B cell (primary cell): ENCODE data around the gene SERPINA7. TPM values are rescaled to one million over a fixed set of nuclear protein-coding genes. Genes with fewer than 3 reads are reported as not detected.

Source experiments
- ATAC-seq: fragments of 200-7000 bp; cut with Tn5 transposase; one replicate; pipeline ENCODE4 v1.10.0; 2021; ENCODE audit warnings: low read depth, mild to moderate bottlenecking, moderate number of reproducible peaks, moderate library complexity
- CTCF ChIA-PET: fragments of 350-600 bp; sonication (Branson Sonifier 250); formaldehyde crosslinking; loops from one replicate; lab custom pipeline; 2021; ENCODE audit warnings: antibody characterized with exemption, inconsistent platforms; lab: Charles Lee
- POLR2A ChIA-PET: fragments of 350-600 bp; sonication (Branson Sonifier 250); formaldehyde crosslinking; loops from one replicate; lab custom pipeline; 2021; ENCODE audit warnings: antibody characterized with exemption; lab: Charles Lee
- DNase-seq: peaks from one replicate; pipeline ENCODE4 v3.0.0; 2013
- H2AFZ ChIP-seq: 2 replicates; pipeline ENCODE4 v1.6.1; 2012; ENCODE audit warnings: mild to moderate bottlenecking, low read depth, low read length; ENCODE audit not compliant: insufficient read depth, poor library complexity, severe bottlenecking
- H3K27ac ChIP-seq, 2 donors: 1 replicate in 1 of 2; 2 replicates in 1 of 2; pipeline ENCODE4 v1.5.1; 2012 to 2013; ENCODE audit warnings: low read length in 2 of 2, mild to moderate bottlenecking in 2 of 2, moderate library complexity in 1 of 2
- H3K27me3 ChIP-seq, 4 experiments: fragments of 200-600 bp in 1 of 4; sonication (generic) in 1 of 4; replicated peaks in 1 of 4; 1 replicate in 2 of 4; 2 replicates in 2 of 4; pipeline versions ENCODE4 v1.6.1 to v1.7.0; 2013 to 2016; ENCODE audit warnings: low read length in 3 of 4, mild to moderate bottlenecking in 2 of 4, mixed read lengths in 1 of 4, moderate library complexity in 1 of 4; ENCODE audit not compliant: insufficient read depth in 4 of 4, control insufficient read depth in 3 of 4; ENCODE audit errors: control extremely low read depth in 1 of 4
- H3K36me3 ChIP-seq, 2 experiments: replicated peaks in 1 of 2; 1 replicate in 1 of 2; 2 replicates in 1 of 2; pipeline versions ENCODE4 v1.6.1 to v1.7.1; 2013; ENCODE audit warnings: low read length in 1 of 2; ENCODE audit not compliant: insufficient read depth in 2 of 2, control insufficient read depth in 1 of 2; ENCODE audit errors: control extremely low read depth in 1 of 2, extremely low read depth in 1 of 2
- H3K4me1 ChIP-seq, 2 donors: fragments of 200-600 bp in 1 of 2; sonication (generic) in 1 of 2; 1 replicate in 1 of 2; 2 replicates in 1 of 2; pipeline versions ENCODE4 v1.5.1 to v1.6.1; 2013 to 2017; ENCODE audit warnings: low read length in 2 of 2; ENCODE audit not compliant: control insufficient read depth in 2 of 2, insufficient read depth in 2 of 2
- H3K4me2 ChIP-seq: replicated peaks from 2 replicates; pipeline ENCODE3; 2012; ENCODE audit warnings: mild to moderate bottlenecking, low read depth, low read length; ENCODE audit not compliant: poor library complexity, severe bottlenecking
- H3K4me3 ChIP-seq, 5 experiments: fragments of 200-600 bp in 1 of 5; sonication (generic) in 1 of 5; 1 replicate in 3 of 5; 2 replicates in 2 of 5; pipeline versions ENCODE4 v1.5.1 to v1.7.0; 2011 to 2016; ENCODE audit warnings: low read length in 4 of 5, mild to moderate bottlenecking in 4 of 5, low read depth in 2 of 5, control low read depth in 1 of 5, moderate library complexity in 1 of 5; ENCODE audit not compliant: insufficient read depth in 1 of 5; ENCODE audit errors: control extremely low read depth in 1 of 5, extremely low read depth in 1 of 5
- H3K79me2 ChIP-seq: fragments of 200-600 bp; sonication (generic); one replicate; pipeline ENCODE4 v1.6.0; 2016; ENCODE audit warnings: low read length; ENCODE audit not compliant: control insufficient read depth, insufficient read depth
- H3K9ac ChIP-seq: fragments of 200-600 bp; sonication (generic); 2 replicates; pipeline ENCODE4 v1.6.1; 2017; ENCODE audit warnings: mild to moderate bottlenecking, low read length, moderate library complexity
- H3K9me3 ChIP-seq, 3 donors: one replicate each; pipeline versions ENCODE4 v1.6.1 to v1.7.1; 2013; ENCODE audit warnings: low read length in 2 of 3; ENCODE audit not compliant: control insufficient read depth in 2 of 3, insufficient read depth in 1 of 3; ENCODE audit errors: control extremely low read depth in 1 of 3
- H4K20me1 ChIP-seq: 2 replicates; pipeline ENCODE4 v1.6.0; 2012; ENCODE audit warnings: mild to moderate bottlenecking, low read length; ENCODE audit not compliant: insufficient read depth, control insufficient read depth, poor library complexity, severe bottlenecking
- H3K27ac Mint-ChIP-seq: one replicate; pipeline ENCODE4 v1.8.0; 2021; ENCODE audit warnings: mixed read lengths
- H3K27me3 Mint-ChIP-seq: one replicate; pipeline ENCODE4 v1.8.0; 2021; ENCODE audit warnings: mixed read lengths
- H3K4me1 Mint-ChIP-seq: one replicate; pipeline ENCODE4 v1.8.0; 2021; ENCODE audit warnings: mixed read lengths
- H3K4me3 Mint-ChIP-seq: one replicate; pipeline ENCODE4 v1.8.0; 2021; ENCODE audit warnings: mixed read lengths
- H3K9me3 Mint-ChIP-seq: one replicate; pipeline ENCODE4 v1.8.0; 2022; ENCODE audit warnings: mixed read lengths; ENCODE audit not compliant: insufficient read depth
- CTCF ChIP-seq: fragments of 200-600 bp; IDR thresholded peaks from one replicate; pipeline ENCODE4 v1.8.0; 2022; ENCODE audit warnings: antibody characterized with exemption, mild to moderate bottlenecking
- EZH2 ChIP-seq: IDR thresholded peaks from 2 replicates; pipeline ENCODE4 v1.6.1; 2012; ENCODE audit warnings: borderline replicate concordance, low read depth, mild to moderate bottlenecking, moderate library complexity, low read length; ENCODE audit not compliant: insufficient read depth, poor library complexity, severe bottlenecking
- WGBS: methylation state at CpG from one replicate; pipeline ENCODE4 v1.1.5; 2013; ENCODE audit warnings: missing lambda C conversion rate; ENCODE audit not compliant: insufficient coverage; 5-methylcytosine and 5-hydroxymethylcytosine counted together
- intact Hi-C: fragments of 100-400 bp; cut with micrococcal nuclease; formaldehyde crosslinking; loops from one replicate; pipeline ENCODE4 v1.10.0; 2022
- polyA plus RNA-seq: library from polyadenylated mRNA; depleted of rRNA; stranded (reverse); fragments of >200 nt; gene quantifications from 2 replicates; pipeline ENCODE4 v1.2.3, GENCODE V29; 2012
- total RNA-seq, 2 donors: library from RNA; stranded (reverse); fragments of 120-200 nt in 1 of 2; gene quantifications; 1 replicate in 1 of 2; 2 replicates in 1 of 2; pipeline versions ENCODE4 v1.2.3 to v1.2.4, GENCODE V29; 2013 to 2022

Gene SERPINA7
- total and polyA plus RNA-seq, 2 donors (not counting 1 experiment from before 2014, with no cell fraction given): not detected

GRCh38 chrX:106022238-106022637 lies 16.3 kb downstream of the SERPINA7 start:
- no peak for TF ChIP-seq EZH2
- TF ChIP-seq CTCF: no peak
- no peaks in the 10 kb centered on the region for H3K36me3 ChIP-seq
- H4K20me1 ChIP-seq: no peaks in the 10 kb centered on the region
- H3K27ac ChIP-seq: no peak overlapping the region
- no peak overlapping the region for H2AFZ ChIP-seq
- H3K27me3 Mint-ChIP-seq: no peaks in the 10 kb centered on the region
- no peaks in the 10 kb centered on the region for H3K9me3 ChIP-seq
- no peak overlapping the region for H3K4me3 ChIP-seq
- no peak for ATAC-seq
- POLR2A ChIA-PET: no interaction called here
- CTCF ChIA-PET: no interaction called here
- no peak overlapping the region for H3K27ac Mint-ChIP-seq
- H3K4me1 ChIP-seq: no peaks in the 10 kb centered on the region
- H3K9me3 Mint-ChIP-seq: no peaks in the 10 kb centered on the region
- H3K27me3 ChIP-seq: no peaks in the 10 kb centered on the region
- no peaks in the 10 kb centered on the region for H3K4me1 Mint-ChIP-seq
- H3K9ac ChIP-seq: no peak overlapping the region
- no peak for DNase-seq
- no peaks in the 10 kb centered on the region for H3K79me2 ChIP-seq
- H3K4me2 ChIP-seq: no peak overlapping the region
- H3K4me3 Mint-ChIP-seq: no peak overlapping the region
- intact Hi-C loops: no loop called here
- no CpG with 5 or more reads among the region's 2 CpGs for WGBS

DNA sequence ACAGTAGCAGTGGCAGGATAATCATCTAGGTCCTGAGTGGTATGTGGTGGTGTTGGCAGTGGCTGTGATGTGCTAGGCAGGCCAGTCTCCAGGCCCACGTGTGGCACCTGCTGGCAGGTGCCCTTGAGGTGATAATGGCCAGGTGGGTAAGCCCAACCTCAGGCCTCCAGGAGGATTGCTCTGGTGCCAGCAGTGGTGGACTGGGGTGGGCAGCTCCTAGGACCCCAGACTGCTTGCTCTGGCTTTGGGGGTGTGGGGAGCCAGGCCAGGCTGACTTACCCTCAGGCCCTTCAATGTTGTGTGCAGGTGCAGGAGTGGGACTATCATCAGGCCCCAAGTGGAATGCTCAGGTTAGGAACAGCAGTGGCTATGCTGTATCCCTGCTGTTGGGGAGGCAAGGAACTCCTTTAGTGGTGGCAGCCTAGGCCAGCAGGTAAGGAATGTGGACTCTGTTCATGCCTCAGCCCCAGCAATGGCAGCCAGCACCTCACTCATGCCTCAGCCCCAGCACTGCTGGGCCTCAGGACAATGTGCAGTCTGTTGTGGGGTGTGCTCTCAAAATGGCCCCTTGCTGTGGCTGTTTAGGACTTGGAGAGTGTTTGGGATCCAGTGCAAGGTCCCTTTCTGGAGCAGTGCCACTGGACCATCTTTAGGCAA lies 24.3 kb downstream of the SERPINA7 start:
- ChIA-PET POLR2A (no interaction called here), CTCF (no interaction called here)
- intact Hi-C loops: no loop called here
- Mint-ChIP-seq H3K27me3 (no peaks in the 10 kb centered on the region), H3K27ac (no peak overlapping the region), H3K4me3 (no peak overlapping the region), H3K4me1 (no peaks in the 10 kb centered on the region), H3K9me3 (no peaks in the 10 kb centered on the region)
- no peak overlapping the region for H3K9ac ChIP-seq
- DNase-seq: no peak
- H3K4me2 ChIP-seq: no peak overlapping the region
- ATAC-seq: no peak
- H2AFZ ChIP-seq: no peak overlapping the region
- H3K27me3 ChIP-seq: no peaks in the 10 kb centered on the region
- H3K9me3 ChIP-seq: peaks cover 0 to 9% (median 0%) of the 10 kb centered on the region in 3 donors
- no peaks in the 10 kb centered on the region for H3K79me2 ChIP-seq
- no peaks in the 10 kb centered on the region for H3K4me1 ChIP-seq
- WGBS: 71% methylated on average over 1 of the region's 1 CpG
- H3K4me3 ChIP-seq: no peak overlapping the region
- H3K27ac ChIP-seq: no peak overlapping the region
- TF ChIP-seq EZH2 (no peak), CTCF (no peak)
- no peaks in the 10 kb centered on the region for H4K20me1 ChIP-seq
- no peaks in the 10 kb centered on the region for H3K36me3 ChIP-seq
